MM.1S (cell line): Measurements from ENCODE around the gene ZIC4.

Experiments
- DNase-seq: peaks from one replicate; pipeline ENCODE4 v3.0.0-alpha.2; 2015
- H2AFZ ChIP-seq: fragments of 300-600 bp; sonication (generic); 2 replicates; pipeline ENCODE4 v1.6.0; 2016; ENCODE audit warnings: antibody characterized with exemption, low read length
- H3F3A ChIP-seq: fragments of 300-600 bp; sonication (generic); 2 replicates; pipeline ENCODE4 v1.6.1; 2016; ENCODE audit warnings: mild to moderate bottlenecking, antibody characterized with exemption, low read length, moderate library complexity, mixed read lengths; ENCODE audit not compliant: insufficient read depth
- H3K27ac ChIP-seq: fragments of 300-600 bp; sonication (generic); 2 replicates; pipeline ENCODE4 v1.5.1; 2016; ENCODE audit warnings: mild to moderate bottlenecking, low read length
- H3K27me3 ChIP-seq: fragments of 300-600 bp; sonication (generic); replicated peaks from 2 replicates; pipeline ENCODE4 v1.6.0; 2016; ENCODE audit warnings: low read length; ENCODE audit not compliant: insufficient read depth
- H3K36me3 ChIP-seq: fragments of 300-600 bp; sonication (generic); replicated peaks from 2 replicates; pipeline ENCODE4 v1.6.1; 2016; ENCODE audit warnings: mild to moderate bottlenecking, low read length, mixed read lengths; ENCODE audit not compliant: insufficient read depth
- H3K4me1 ChIP-seq: fragments of 300-600 bp; sonication (generic); 2 replicates; pipeline ENCODE4 v1.6.1; 2016; ENCODE audit warnings: low read length, mixed read lengths
- H3K4me2 ChIP-seq: fragments of 300-600 bp; sonication (generic); 2 replicates; pipeline ENCODE4 v1.6.0; 2016; ENCODE audit warnings: low read depth, low read length
- H3K4me3 ChIP-seq: fragments of 300-600 bp; sonication (generic); 2 replicates; pipeline ENCODE4 v1.5.1; 2016; ENCODE audit warnings: low read length, mixed read lengths
- H3K79me2 ChIP-seq: fragments of 300-600 bp; sonication (generic); 2 replicates; pipeline ENCODE4 v1.6.1; 2016; ENCODE audit warnings: mixed run types, low read length, mixed read lengths
- H3K9ac ChIP-seq: fragments of 300-600 bp; sonication (generic); 2 replicates; pipeline ENCODE4 v1.6.1; 2016; ENCODE audit warnings: low read length, mixed read lengths
- H3K9me2 ChIP-seq: fragments of 300-600 bp; sonication (generic); replicated peaks from 2 replicates; pipeline ENCODE4 v1.6.1; 2016; ENCODE audit warnings: mild to moderate bottlenecking, low read length, mixed read lengths; ENCODE audit not compliant: insufficient read depth
- H3K9me3 ChIP-seq: fragments of 300-600 bp; sonication (generic); replicated peaks from 2 replicates; pipeline ENCODE4 v1.6.1; 2016; ENCODE audit warnings: mild to moderate bottlenecking, low read length, mixed read lengths; ENCODE audit not compliant: insufficient read depth
- H4K20me1 ChIP-seq: fragments of 300-600 bp; sonication (generic); 2 replicates; pipeline ENCODE4 v1.6.1; 2016; ENCODE audit warnings: mild to moderate bottlenecking, low read length, moderate library complexity, mixed read lengths; ENCODE audit not compliant: insufficient read depth
- CTCF ChIP-seq: fragments of 300-600 bp; sonication (generic); IDR thresholded peaks from 2 replicates; pipeline ENCODE4 v1.5.1; 2016; ENCODE audit warnings: antibody characterized with exemption, low read length, mixed read lengths
- EZH2 ChIP-seq: fragments of 300-600 bp; sonication (generic); optimal IDR thresholded peaks from 2 replicates; pipeline ENCODE3; 2017; ENCODE audit warnings: low read depth, mild to moderate bottlenecking, antibody characterized with exemption, low read length, mixed read lengths
- EZH2phosphoT487 ChIP-seq: fragments of 300-600 bp; sonication (generic); IDR thresholded peaks from 2 replicates; pipeline ENCODE4 v1.6.1; 2018; ENCODE audit warnings: antibody characterized with exemption, low read length

ZIC4 gene

GRCh38 chr3:147426931-147427330, 20.6 kb upstream of the ZIC4 start:
- Histone ChIP-seq H3K36me3 (no peaks in the 10 kb centered on the region), H4K20me1 (no peaks in the 10 kb centered on the region), H3K9me2 (no peaks in the 10 kb centered on the region), H3K27ac (no peak overlapping the region), H3K79me2 (no peaks in the 10 kb centered on the region), H3K4me2 (no peak overlapping the region), H3K27me3 (no peaks in the 10 kb centered on the region), H3K9ac (no peak overlapping the region), H3K4me3 (no peak overlapping the region), H3K4me1 (no peaks in the 10 kb centered on the region), H3F3A (no peaks in the 10 kb centered on the region), H2AFZ (no peak overlapping the region), H3K9me3 (no peaks in the 10 kb centered on the region)
- DNase-seq = no peak
- TF ChIP-seq EZH2phosphoT487 (no peak), CTCF (no peak), EZH2 (no peak)

GRCh38 chr3:147425388-147425850, 19.1 kb upstream of the ZIC4 start:
- Histone ChIP-seq H3K4me2 (no peak overlapping the region), H3K4me1 (no peaks in the 10 kb centered on the region), H3K9me2 (no peaks in the 10 kb centered on the region), H3K36me3 (no peaks in the 10 kb centered on the region), H3K9ac (no peak overlapping the region), H3F3A (no peaks in the 10 kb centered on the region), H3K9me3 (no peaks in the 10 kb centered on the region), H2AFZ (no peak overlapping the region), H3K27ac (no peak overlapping the region), H3K79me2 (no peaks in the 10 kb centered on the region), H3K27me3 (no peaks in the 10 kb centered on the region), H3K4me3 (no peak overlapping the region), H4K20me1 (no peaks in the 10 kb centered on the region)
- TF ChIP-seq EZH2phosphoT487 = no peak
- DNase-seq = no peak

- Histone ChIP-seq H4K20me1 (no peaks in the 10 kb centered on the region), H3K9me2 (no peaks in the 10 kb centered on the region), H3F3A (no peaks in the 10 kb centered on the region), H3K9me3 (no peaks in the 10 kb centered on the region), H3K27ac (no peak overlapping the region), H3K4me1 (no peaks in the 10 kb centered on the region), H2AFZ (no peak overlapping the region), H3K36me3 (no peaks in the 10 kb centered on the region), H3K9ac (no peak overlapping the region), H3K27me3 (no peaks in the 10 kb centered on the region), H3K4me3 (no peak overlapping the region), H3K4me2 (no peak overlapping the region), H3K79me2 (no peaks in the 10 kb centered on the region)
- no peak for DNase-seq
- no peak for TF ChIP-seq EZH2
- no peak for TF ChIP-seq CTCF
- no peak for TF ChIP-seq EZH2phosphoT487
Measured at GRCh38 chr3:147424581-147425387, 18.4 kb upstream of the ZIC4 start.
